GM18499 (cell line): ENCODE measurements around the gene ITGBL1.

ENCODE experiments used
- ATAC-seq: cut with Tn5 transposase; IDR thresholded peaks from one replicate; pipeline ENCODE4 v1.9.1; 2021; ENCODE audit warnings: moderate number of reproducible peaks; ENCODE audit not compliant: insufficient read depth, unreplicated experiment

Gene ITGBL1

GRCh38 chr13:101450749-101451130 lies 1.7 kb upstream of the ITGBL1 start:
- ATAC-seq: no peak

- no peak for ATAC-seq
These were observed 834 bp upstream of the ITGBL1 start for GRCh38 chr13:101451641-101452040.

GRCh38 chr13:101453784-101454201 lies 1.3 kb downstream of the ITGBL1 start:
- no peak for ATAC-seq

- ATAC-seq: no peak
These were observed 2.3 kb downstream of the ITGBL1 start for GRCh38 chr13:101454767-101455166.

- no peak for ATAC-seq
These were observed 3.4 kb downstream of the ITGBL1 start for GRCh38 chr13:101455863-101456262.

- ATAC-seq: no peak
These were observed 4.7 kb downstream of the ITGBL1 start for GRCh38 chr13:101457176-101457575.

GRCh38 chr13:101465877-101466276 lies 13.4 kb downstream of the ITGBL1 start:
- ATAC-seq: no peak

GRCh38 chr13:101467415-101467814 lies 14.9 kb downstream of the ITGBL1 start:
- no peak for ATAC-seq

- no peak for ATAC-seq
These were observed 21.0 kb downstream of the ITGBL1 start for GRCh38 chr13:101473458-101473857.

GRCh38 chr13:101474419-101474957 lies 22.0 kb downstream of the ITGBL1 start:
- ATAC-seq: no peak

GRCh38 chr13:101475536-101475935 lies 23.1 kb downstream of the ITGBL1 start:
- ATAC-seq: no peak

GRCh38 chr13:101481421-101481820 lies 28.9 kb downstream of the ITGBL1 start:
- ATAC-seq: no peak

- no peak for ATAC-seq
These were observed 34.4 kb downstream of the ITGBL1 start for GRCh38 chr13:101486708-101487437.

- ATAC-seq: no peak
These were observed 35.0 kb downstream of the ITGBL1 start for GRCh38 chr13:101487438-101487830.

GRCh38 chr13:101488734-101489133 lies 36.3 kb downstream of the ITGBL1 start:
- ATAC-seq: no peak

- ATAC-seq: no peak
These were observed 37.3 kb downstream of the ITGBL1 start for GRCh38 chr13:101489643-101490405.

- ATAC-seq: no peak
These were observed 38.0 kb downstream of the ITGBL1 start for GRCh38 chr13:101490406-101491015.

GRCh38 chr13:101492251-101492910 lies 39.9 kb downstream of the ITGBL1 start:
- no peak for ATAC-seq

GRCh38 chr13:101493541-101493940 lies 41.1 kb downstream of the ITGBL1 start:
- ATAC-seq: no peak

- no peak for ATAC-seq
These were observed 46.9 kb downstream of the ITGBL1 start for GRCh38 chr13:101499406-101499805.

GRCh38 chr13:101502618-101503017 lies 50.1 kb downstream of the ITGBL1 start:
- ATAC-seq: no peak
